Measurements from ENCODE around the gene JARID2. TPM values are rescaled to one million over a fixed set of nuclear protein-coding genes. Genes with fewer than 3 reads are reported as not detected.

The JARID2 gene
- total and polyA plus RNA-seq, 2 of the 4 experiments (the other 2 are of a cell fraction) = 9.6 to 12.9 TPM

DNA sequence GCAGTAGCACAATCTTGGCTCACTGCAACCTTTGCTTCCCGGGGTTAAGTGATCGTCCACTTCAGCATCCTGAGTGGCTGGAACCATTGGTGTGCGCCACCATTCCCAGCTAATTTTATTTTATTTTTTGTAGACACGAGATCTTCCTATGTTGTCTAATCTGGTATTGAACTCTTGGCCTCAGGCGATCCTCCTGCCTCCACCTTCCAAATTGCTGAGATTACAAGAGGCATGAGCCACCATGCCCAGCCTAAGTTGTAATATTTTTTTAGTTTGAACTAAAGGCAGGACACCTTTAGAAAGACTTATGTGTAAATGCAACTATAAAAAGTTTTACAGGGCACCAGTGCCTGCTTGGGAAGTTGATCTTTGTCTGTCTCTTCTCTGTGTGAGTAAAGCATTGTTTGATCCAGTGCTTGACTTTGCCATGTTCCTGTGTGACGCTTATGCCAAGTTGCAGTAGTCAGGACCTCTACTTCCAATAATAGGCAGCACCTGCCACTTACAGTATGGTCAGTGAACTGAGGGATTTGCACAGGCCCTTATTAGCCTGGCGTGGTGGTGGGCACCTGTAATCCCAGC lies 46.9 kb downstream of the JARID2 start:
- Histone ChIP-seq H4K8ac (ENCODE audit: low read depth in 2 of 2, low read length in 2 of 2) (no peak overlapping the region), H2AFZ (replicated peaks; ENCODE audit: low read length, poor library complexity) (no peak overlapping the region), H3K4me3 (ENCODE audit: insufficient read depth, low read depth, low read length) (no peak overlapping the region), H3K4ac (ENCODE audit: low read depth, low read length) (no peak overlapping the region), H4K91ac (ENCODE audit: insufficient read depth, low read depth, low read length) (no peak overlapping the region), H2BK15ac (ENCODE audit: low read depth, low read length) (no peak overlapping the region), H3K56ac (ENCODE audit: extremely low read depth, insufficient read depth, low read length) (no peak overlapping the region), H3K27me3 (ENCODE audit: control insufficient read depth, insufficient read depth, low read length) (no peaks in the 10 kb centered on the region), H2BK120ac (ENCODE audit: low read depth, low read length) (no peak overlapping the region), H4K5ac (ENCODE audit: low read depth, low read length) (no peak overlapping the region), H3K23ac (ENCODE audit: low read depth, low read length) (0 out of 2 replicates have a peak overlapping the region, but pooled peaks have one; percentile 5), H4K20me1 (ENCODE audit: insufficient read depth, low read length) (peaks cover 81% of the 10 kb centered on the region), H3K79me1 (ENCODE audit: low read depth in 1 of 2, low read length in 2 of 2) (peaks cover 45 to 82% of the 10 kb centered on the region in 2 experiments), H3K14ac (replicated peaks; ENCODE audit: low read depth, low read length) (no peak overlapping the region), H2AK5ac (ENCODE audit: low read depth, low read length) (no peak overlapping the region), H2AK9ac (replicated peaks; ENCODE audit: low read depth, low read length, poor library complexity) (no peak overlapping the region), H3K4me2 (ENCODE audit: low read depth, low read length) (no peak overlapping the region), H3K36me3 (ENCODE audit: control insufficient read depth, insufficient read depth, low read length) (no peaks in the 10 kb centered on the region), H3K9me3 (ENCODE audit: control insufficient read depth, insufficient read depth, low read length) (no peaks in the 10 kb centered on the region), H3K9me1 (ENCODE audit: insufficient read depth, low read length) (peaks cover 21% of the 10 kb centered on the region), H3K4me1 (ENCODE audit: control insufficient read depth, insufficient read depth, low read length) (peaks cover 6% of the 10 kb centered on the region), H2BK5ac (ENCODE audit: low read depth, low read length, poor library complexity, severe bottlenecking) (no peak overlapping the region), H3K18ac (ENCODE audit: low read depth, low read length) (no peak overlapping the region), H2BK20ac (ENCODE audit: low read depth, low read length) (no peak overlapping the region), H3K9ac (ENCODE audit: low read depth, low read length) (no peak overlapping the region), H3K27ac (ENCODE audit: insufficient read depth, low read length) (no peak overlapping the region)
- 100% methylated on average over 2 of the region's 7 CpGs; no CpG with 5 or more reads in 1 of the 2 experiments for WGBS, 2 experiments (ENCODE audit: extremely low coverage in 2 of 2, insufficient read length in 1 of 2)
- ChIA-PET CTCF (no interaction called here), POLR2A (ENCODE audit: unreplicated experiment) (no interaction called here)
- TF ChIP-seq SMC3 (IDR thresholded peaks at IDR 0.05; ENCODE audit: low read depth, low read length) (no peak), MAZ (IDR thresholded peaks at IDR 0.05; ENCODE audit: borderline replicate concordance, low read depth, low read length) (no peak), RFX5 (IDR thresholded peaks at IDR 0.05; ENCODE audit: low read depth, low read length) (no peak), MXI1 (IDR thresholded peaks at IDR 0.05; ENCODE audit: borderline replicate concordance, low read depth, low read length) (no peak), FOS (IDR thresholded peaks at IDR 0.05; ENCODE audit: low read depth, low read length) (no peak), POLR2A (IDR thresholded peaks at IDR 0.05; ENCODE audit: low read depth, low read length) (no peak), RAD21 (IDR thresholded peaks at IDR 0.05; ENCODE audit: low read length) (no peak), BHLHE40 (IDR thresholded peaks at IDR 0.05; ENCODE audit: low read depth, low read length) (no peak), CEBPB (IDR thresholded peaks at IDR 0.05; ENCODE audit: low read depth, low read length) (no peak), MAFK (IDR thresholded peaks at IDR 0.05; ENCODE audit: low read depth, low read length) (no peak), NFE2L2 (IDR thresholded peaks at IDR 0.05; ENCODE audit: low read depth, low read length) (no peak), RCOR1 (IDR thresholded peaks at IDR 0.05; ENCODE audit: insufficient replicate concordance, low read length) (no peak)
- TF ChIP-seq, protein P1, sequence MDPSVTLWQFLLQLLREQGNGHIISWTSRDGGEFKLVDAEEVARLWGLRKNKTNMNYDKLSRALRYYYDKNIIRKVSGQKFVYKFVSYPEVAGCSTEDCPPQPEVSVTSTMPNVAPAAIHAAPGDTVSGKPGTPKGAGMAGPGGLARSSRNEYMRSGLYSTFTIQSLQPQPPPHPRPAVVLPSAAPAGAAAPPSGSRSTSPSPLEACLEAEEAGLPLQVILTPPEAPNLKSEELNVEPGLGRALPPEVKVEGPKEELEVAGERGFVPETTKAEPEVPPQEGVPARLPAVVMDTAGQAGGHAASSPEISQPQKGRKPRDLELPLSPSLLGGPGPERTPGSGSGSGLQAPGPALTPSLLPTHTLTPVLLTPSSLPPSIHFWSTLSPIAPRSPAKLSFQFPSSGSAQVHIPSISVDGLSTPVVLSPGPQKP (IDR thresholded peaks at IDR 0.05; ENCODE audit: borderline replicate concordance, low read depth, low read length) = no peak
- TF ChIP-seq, protein P2, sequence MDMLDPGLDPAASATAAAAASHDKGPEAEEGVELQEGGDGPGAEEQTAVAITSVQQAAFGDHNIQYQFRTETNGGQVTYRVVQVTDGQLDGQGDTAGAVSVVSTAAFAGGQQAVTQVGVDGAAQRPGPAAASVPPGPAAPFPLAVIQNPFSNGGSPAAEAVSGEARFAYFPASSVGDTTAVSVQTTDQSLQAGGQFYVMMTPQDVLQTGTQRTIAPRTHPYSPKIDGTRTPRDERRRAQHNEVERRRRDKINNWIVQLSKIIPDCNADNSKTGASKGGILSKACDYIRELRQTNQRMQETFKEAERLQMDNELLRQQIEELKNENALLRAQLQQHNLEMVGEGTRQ (IDR thresholded peaks at IDR 0.05; ENCODE audit: low read depth, low read length) = no peak
- TF ChIP-seq, protein P3, sequence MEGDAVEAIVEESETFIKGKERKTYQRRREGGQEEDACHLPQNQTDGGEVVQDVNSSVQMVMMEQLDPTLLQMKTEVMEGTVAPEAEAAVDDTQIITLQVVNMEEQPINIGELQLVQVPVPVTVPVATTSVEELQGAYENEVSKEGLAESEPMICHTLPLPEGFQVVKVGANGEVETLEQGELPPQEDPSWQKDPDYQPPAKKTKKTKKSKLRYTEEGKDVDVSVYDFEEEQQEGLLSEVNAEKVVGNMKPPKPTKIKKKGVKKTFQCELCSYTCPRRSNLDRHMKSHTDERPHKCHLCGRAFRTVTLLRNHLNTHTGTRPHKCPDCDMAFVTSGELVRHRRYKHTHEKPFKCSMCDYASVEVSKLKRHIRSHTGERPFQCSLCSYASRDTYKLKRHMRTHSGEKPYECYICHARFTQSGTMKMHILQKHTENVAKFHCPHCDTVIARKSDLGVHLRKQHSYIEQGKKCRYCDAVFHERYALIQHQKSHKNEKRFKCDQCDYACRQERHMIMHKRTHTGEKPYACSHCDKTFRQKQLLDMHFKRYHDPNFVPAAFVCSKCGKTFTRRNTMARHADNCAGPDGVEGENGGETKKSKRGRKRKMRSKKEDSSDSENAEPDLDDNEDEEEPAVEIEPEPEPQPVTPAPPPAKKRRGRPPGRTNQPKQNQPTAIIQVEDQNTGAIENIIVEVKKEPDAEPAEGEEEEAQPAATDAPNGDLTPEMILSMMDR (conservative IDR thresholded peaks at IDR 0.05; ENCODE audit: low read depth, low read length) = no peak
- dilution Hi-C loops (cut with HindIII; ENCODE audit: low sequenced_read_pairs, unreplicated experiment) = no loop called here
- intact Hi-C loops (cut with micrococcal nuclease) = no loop called here
- no peak for DNase-seq
- no peak for ATAC-seq (ENCODE audit: low read depth)
- in situ Hi-C loops (cut with MboI; ENCODE audit: low sequenced_read_pairs) = no loop called here
- no TSS peak for BruUV-seq (replicated peaks)
